NCI-H2171 treated with DMSO at 0.1 percent for 48 hours (cell line): ENCODE data around the gene SNRNP35.
"Not testable (repeated sequence)": the region's sequence is repeated elsewhere in the genome, so short reads cannot be mapped to it uniquely, and the experiment has no call there.

Source experiments
- DNase-seq: peaks from one replicate; lab custom pipeline; 2025; lab: John Stamatoyannopoulos, UW

The SNRNP35 gene

GRCh38 chr12:123449249-123449733 lies 8.6 kb upstream of the SNRNP35 start:
- no peak for DNase-seq

DNA sequence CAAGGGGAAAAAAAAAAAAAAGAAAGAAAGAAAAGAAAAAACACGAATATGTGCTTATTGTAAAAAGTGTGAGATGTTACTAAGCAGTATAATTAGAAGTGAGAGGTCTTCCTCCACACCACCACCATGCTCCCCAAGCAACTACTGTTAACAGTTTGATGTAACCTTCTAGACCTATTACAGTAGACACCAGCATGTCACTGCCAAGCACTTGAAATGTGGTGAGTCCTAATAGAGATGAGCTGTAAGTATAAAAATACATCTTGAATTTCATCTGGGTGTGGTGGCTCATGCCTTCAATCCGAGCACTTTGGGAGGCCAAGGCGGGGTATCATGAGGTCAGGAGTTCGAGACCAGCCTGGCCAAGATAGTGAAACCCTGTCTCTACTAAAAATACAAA lies 8.1 kb upstream of the SNRNP35 start:
- DNase-seq, result peak; percentile 58

- DNase-seq, result no peak
These were observed 7.3 kb upstream of the SNRNP35 start for GRCh38 chr12:123450636-123451035.

GRCh38 chr12:123452276-123452550 lies 5.7 kb upstream of the SNRNP35 start:
- not testable (repeated sequence) for DNase-seq

DNA sequence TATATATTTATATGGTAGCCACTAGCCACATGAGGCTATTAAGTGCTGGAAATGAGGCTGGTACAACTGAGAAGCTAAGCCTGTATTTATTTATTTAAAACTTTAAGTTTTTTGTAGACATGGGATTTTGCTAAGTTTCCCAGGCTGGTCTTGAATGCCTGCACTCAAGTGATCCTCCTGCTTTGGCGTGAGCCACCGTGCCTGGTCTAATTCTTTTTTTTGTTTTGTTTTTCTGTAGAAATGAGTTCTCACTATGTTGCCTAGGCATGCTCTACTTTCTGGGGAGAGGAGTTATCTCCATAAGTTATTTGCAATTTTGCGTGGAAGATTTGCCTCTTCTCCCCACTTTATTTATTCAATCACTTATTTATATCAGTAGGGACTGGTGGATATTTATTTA lies 4.8 kb upstream of the SNRNP35 start:
- no peak for DNase-seq

GRCh38 chr12:123463174-123463573 lies 5.2 kb downstream of the SNRNP35 start:
- DNase-seq, result not testable (repeated sequence)

DNA sequence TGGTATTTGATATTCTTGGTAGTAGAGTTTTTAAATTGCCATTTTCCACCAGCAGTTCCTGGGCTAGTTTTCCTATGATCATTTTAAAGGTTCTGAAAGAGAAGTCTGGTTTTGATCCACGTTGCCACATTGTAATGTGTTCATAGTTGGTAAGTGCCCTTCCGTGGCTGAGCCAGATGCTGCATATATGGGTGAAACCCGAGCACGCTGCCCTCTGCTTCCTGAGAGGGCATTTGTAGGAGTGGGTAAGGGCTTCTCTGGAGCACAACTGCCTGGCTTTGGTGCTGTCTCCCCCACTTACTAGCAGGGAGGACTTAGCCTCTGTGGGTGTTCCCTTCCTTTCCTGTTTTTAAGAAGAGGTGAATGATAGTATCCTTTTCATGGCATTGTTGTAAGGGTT lies 7.1 kb downstream of the SNRNP35 start:
- peak; percentile 41 for DNase-seq

DNA sequence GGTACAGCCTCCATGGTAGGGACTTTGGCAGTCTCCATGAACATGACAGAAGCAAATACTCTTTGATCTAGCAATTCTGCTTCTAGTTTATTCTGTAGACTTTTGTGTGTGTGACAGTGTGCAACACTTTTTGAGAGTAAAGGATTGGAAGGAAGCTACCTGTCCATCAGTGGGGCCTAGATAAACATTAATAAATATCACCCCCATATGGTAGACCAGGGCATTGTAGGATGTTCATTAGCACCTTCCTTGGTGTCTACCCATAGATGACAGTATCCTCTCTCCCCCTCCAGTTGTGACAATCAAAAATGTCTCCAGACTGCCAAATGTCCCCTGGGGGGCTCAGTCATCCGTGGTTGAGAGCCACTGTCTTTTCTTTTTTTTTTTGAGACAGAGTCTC lies 10.8 kb downstream of the SNRNP35 start:
- DNase-seq, result peak; percentile 13

DNA sequence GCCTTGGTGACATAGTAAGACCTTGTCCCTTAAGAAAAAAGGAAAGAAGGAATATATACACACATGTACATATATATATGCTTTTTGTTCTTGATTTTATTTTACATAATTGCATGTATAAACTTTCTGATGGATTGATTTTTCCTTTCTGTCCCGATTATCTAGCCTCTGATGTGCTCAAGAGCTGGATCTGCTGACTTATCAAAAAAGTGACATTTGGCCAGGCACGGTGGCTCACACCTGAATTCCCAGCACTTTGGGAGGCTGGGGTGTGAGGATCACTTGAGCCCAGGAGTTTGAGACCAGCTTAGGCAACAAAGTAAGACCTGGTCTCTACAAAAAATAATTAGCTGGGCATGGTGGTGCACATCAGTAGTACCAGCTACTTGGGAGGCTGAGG lies 12.0 kb downstream of the SNRNP35 start:
- no peak for DNase-seq

DNA sequence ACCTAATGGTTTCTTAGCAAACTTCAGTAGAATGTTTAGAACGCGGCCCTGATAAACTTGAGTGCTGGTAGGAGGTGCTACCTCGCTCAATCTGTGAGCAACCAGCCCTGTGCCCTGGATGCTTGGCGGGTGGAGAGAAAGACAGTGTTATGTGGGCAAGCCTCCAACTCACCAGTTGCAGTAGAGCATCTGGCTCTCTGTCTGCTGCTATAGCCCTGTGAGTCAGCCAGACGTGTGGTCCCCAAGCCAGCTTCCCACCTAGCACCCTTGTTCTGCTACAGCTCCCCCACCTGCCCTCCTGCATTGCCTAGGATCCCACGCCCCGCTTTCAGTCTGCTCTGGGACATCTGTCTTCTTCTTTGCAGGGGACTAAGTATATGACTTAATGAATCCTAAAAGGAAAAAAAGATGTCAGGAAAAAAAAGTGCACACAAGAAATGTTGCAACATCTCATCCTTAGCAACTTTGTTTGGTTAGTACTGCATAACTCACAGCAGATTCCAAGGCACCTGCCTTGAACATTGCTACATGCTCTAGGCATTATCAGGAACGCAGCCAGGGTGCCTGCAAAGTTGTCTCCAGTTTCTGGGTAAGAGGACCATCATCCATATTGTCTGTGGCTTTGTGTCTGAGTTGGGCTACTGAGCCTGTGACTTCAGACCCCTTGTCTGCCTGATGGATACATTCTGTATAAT lies 13.6 kb downstream of the SNRNP35 start:
- DNase-seq, result peak; percentile 59

- no peak for DNase-seq
These were observed 14.5 kb downstream of the SNRNP35 start for GRCh38 chr12:123472438-123472849.

GRCh38 chr12:123474485-123475245 lies 16.7 kb downstream of the SNRNP35 start:
- no peak for DNase-seq

DNA sequence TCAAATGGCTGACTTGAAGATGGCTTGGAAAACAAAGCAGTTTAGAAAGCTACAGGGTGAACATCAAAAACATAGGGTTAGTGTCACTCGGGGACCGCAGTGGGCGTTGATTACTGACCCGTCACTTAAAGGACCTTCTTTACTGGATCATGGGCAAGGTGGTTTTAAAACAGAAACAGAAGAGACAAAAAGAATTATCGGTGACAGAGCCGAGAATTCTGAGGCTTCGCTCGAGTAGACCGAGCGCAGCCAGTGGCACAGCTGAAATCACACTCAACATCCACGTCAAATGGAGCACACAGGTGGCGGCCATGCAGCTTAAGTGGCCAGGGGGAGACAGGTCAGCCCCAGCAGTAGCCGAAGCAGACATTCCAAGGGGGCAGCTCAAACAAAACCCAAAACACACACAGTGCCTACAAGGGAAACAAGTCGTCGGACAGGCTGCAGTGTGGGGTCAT lies 17.3 kb downstream of the SNRNP35 start:
- DNase-seq, result no peak

GRCh38 chr12:123478069-123478468 lies 20.1 kb downstream of the SNRNP35 start:
- DNase-seq, result no peak

DNA sequence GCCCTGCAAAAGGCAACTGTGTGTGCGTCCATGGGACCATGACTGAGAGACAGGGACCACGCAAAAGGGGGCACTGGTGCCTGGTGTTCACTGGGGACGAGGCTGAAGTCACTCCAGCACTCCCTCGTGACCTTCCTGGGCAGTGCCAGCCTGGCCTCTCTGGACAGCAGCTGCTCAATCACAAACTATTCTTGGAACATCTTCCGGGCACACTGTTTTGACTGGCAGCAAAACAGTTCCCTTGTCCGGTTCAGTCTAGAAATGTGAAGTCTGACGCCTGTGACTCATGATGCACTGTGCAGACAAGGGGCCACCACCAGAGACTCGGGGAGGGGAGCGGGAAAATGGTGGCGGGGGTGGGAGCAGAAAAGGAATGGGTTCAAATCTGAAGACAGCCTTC lies 20.8 kb downstream of the SNRNP35 start:
- DNase-seq, result no peak

DNA sequence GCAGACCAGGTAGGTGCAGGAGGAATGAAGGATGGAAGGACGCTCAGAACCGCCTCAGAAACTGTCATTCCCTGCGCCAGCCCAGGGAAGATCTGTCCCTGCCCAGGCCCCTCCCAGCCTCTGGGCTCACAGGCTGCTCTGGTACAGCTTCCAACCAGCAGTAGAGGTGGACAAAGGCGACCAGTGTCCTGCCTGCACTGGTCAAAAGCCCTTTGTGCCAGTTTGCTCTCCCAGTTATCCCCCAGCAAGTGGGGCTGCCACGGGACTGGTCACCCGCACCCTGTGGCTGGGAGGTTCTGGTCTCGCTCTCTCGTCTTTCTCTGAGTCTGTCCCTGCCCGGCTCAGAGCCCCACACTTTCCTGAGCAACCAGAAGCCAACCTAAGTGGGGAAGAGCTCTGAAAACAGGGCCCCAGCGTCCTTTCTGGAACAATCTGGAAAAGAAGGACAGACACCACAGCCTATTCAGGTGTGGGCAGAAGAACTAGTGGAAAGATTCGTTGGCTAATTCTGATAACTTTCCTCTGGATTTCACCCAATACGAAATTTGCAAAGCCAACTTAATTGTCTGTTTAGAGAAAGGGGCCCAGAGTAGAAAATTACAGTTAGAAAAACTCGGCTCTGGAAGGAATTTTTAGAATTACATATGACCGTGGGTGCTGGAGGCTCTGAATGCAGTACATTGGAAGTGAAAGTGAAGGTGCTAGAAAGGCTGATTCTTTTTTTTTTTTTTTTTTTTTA lies 21.7 kb downstream of the SNRNP35 start:
- DNase-seq, result no peak

DNA sequence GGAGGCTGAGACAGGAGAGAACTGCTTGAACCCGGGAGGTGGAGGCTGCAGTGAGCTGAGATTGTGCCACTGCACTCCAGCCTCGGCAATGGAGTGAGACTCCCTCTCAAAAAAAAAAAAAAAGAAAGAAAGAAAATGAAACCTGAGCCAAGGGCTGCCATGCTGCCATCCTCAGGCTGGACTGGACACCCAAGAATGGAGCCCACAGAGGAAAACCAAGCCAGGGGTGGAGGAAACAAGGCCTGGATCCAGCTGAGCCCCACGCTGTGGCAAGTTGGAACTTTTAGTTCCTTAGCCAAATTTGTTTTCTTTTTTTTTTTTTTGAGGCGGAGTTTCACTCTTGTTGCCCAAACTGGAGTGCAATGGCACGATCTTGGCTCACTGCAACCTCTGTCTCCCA lies 23.3 kb downstream of the SNRNP35 start:
- not testable (repeated sequence) for DNase-seq

DNA sequence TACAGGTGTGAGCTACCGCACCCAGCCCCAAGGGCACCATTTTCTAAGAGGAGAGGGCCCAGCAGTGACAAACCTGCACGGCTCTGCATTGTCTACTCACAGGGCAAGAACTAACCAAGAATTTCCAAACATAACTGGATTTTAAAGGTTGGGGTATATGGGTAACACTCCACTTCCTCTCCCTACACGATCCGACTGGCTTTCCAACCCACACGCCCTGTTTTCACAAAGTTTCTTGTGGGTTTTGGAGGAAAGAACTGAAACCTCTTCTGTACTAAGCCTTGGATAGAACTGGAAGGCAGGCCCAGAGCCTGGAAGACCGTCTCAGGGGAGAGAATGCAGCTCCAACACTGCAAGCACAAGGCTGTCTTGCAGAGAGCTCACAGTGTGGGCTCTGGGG lies 24.9 kb downstream of the SNRNP35 start:
- DNase-seq, result no peak

GRCh38 chr12:123483602-123484248 lies 25.8 kb downstream of the SNRNP35 start:
- no peak for DNase-seq

GRCh38 chr12:123485756-123486155 lies 27.8 kb downstream of the SNRNP35 start:
- DNase-seq, result no peak

DNA sequence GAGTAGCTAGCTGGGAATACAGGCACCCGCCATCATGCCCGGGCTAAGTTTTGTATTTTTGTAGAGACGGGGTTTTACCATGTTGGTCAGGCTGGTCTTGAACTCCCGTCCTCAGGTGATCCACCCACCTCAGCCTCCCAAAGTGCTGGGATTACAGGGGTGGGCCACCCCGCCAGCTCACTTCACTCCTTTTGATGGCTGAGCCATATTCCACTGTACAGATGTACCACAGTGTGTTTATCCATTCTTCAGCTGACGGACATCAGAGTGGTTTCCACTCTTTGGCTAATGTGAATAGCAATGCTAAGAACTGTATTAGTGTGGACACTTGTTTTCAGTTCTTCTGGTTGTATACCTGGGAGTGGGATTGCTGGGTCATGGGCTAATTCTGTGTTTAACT lies 29.5 kb downstream of the SNRNP35 start:
- DNase-seq, result no peak

GRCh38 chr12:123488539-123489230 lies 30.7 kb downstream of the SNRNP35 start:
- DNase-seq, result no peak
